ENCODE measurements around the gene ZNF862. TPM values are rescaled to one million over a fixed set of nuclear protein-coding genes. Genes with fewer than 3 reads are reported as not detected.

Gene ZNF862
- 12.8 TPM for total RNA-seq
- long read RNA-seq, partial matches to known transcripts: 3 of 12 reads
- long read RNA-seq, other reads (novel, unspliced or antisense): 8 of 12 reads

- DNase-seq (ENCODE audit: low spot score): peak; percentile 99
- intact Hi-C loops (cut with DNase I): loop anchor here (1.0 to 5.0 kb wide), 3 partner anchors 34 to 121 kb away; partner anchors contain the start of gene ATP6V0E2
These were observed at the start of gene ZNF862 for GRCh38 chr7:149838224-149838991. Gene ZNF862 (plus strand): TSS chr7:149838375. CDS start chr7:149838612, 237 bp downstream.

GRCh38 chr7:149789101-149789500, 49.1 kb upstream of the ZNF862 start:
- no peak for DNase-seq (ENCODE audit: low spot score)
- intact Hi-C loops (cut with DNase I): no loop called here

GRCh38 chr7:149790146-149790548, 48.0 kb upstream of the ZNF862 start:
- peak; percentile 88 for DNase-seq (ENCODE audit: low spot score)
- intact Hi-C loops (cut with DNase I): no loop called here

- intact Hi-C loops (cut with DNase I): no loop called here
- DNase-seq (ENCODE audit: low spot score): no peak
These were observed 47.3 kb upstream of the ZNF862 start for GRCh38 chr7:149790754-149791360.

GRCh38 chr7:149791411-149792219, 46.6 kb upstream of the ZNF862 start:
- intact Hi-C loops (cut with DNase I): no loop called here
- no peak for DNase-seq (ENCODE audit: low spot score)

- no peak for DNase-seq (ENCODE audit: low spot score)
- intact Hi-C loops (cut with DNase I): no loop called here
These were observed 46.0 kb upstream of the ZNF862 start for GRCh38 chr7:149792220-149792595.

GRCh38 chr7:149793261-149793660, 44.9 kb upstream of the ZNF862 start:
- intact Hi-C loops (cut with DNase I): no loop called here
- no peak for DNase-seq (ENCODE audit: low spot score)

- no peak for DNase-seq (ENCODE audit: low spot score)
- intact Hi-C loops (cut with DNase I): no loop called here
These were observed 43.5 kb upstream of the ZNF862 start for GRCh38 chr7:149794661-149795060.

GRCh38 chr7:149795126-149795525, 43.0 kb upstream of the ZNF862 start:
- intact Hi-C loops (cut with DNase I): no loop called here
- no peak for DNase-seq (ENCODE audit: low spot score)

- intact Hi-C loops (cut with DNase I): no loop called here
These were observed 41.8 kb upstream of the ZNF862 start for GRCh38 chr7:149796287-149796860.

GRCh38 chr7:149797771-149798170, 40.4 kb upstream of the ZNF862 start:
- intact Hi-C loops (cut with DNase I): no loop called here
- DNase-seq (ENCODE audit: low spot score): no peak

More at GRCh38 chr7:149796287-149796860, 41.8 kb upstream of the ZNF862 start:
- no peak for DNase-seq (ENCODE audit: low spot score)

GRCh38 chr7:149799397-149800168, 38.6 kb upstream of the ZNF862 start:
- no peak for DNase-seq (ENCODE audit: low spot score)

GRCh38 chr7:149800169-149800555, 38.0 kb upstream of the ZNF862 start:
- no peak for DNase-seq (ENCODE audit: low spot score)
- intact Hi-C loops (cut with DNase I): no loop called here

More at GRCh38 chr7:149799397-149800168, 38.6 kb upstream of the ZNF862 start:
- intact Hi-C loops (cut with DNase I): no loop called here

- intact Hi-C loops (cut with DNase I): no loop called here
- DNase-seq (ENCODE audit: low spot score): no peak
These were observed 37.1 kb upstream of the ZNF862 start for GRCh38 chr7:149801002-149801566.

- intact Hi-C loops (cut with DNase I): no loop called here
- no peak for DNase-seq (ENCODE audit: low spot score)
These were observed 36.4 kb upstream of the ZNF862 start for GRCh38 chr7:149801816-149802215.

GRCh38 chr7:149802966-149803365, 35.2 kb upstream of the ZNF862 start:
- intact Hi-C loops (cut with DNase I): no loop called here

GRCh38 chr7:149803551-149804074, 34.6 kb upstream of the ZNF862 start:
- intact Hi-C loops (cut with DNase I): no loop called here
- no peak for DNase-seq (ENCODE audit: low spot score)

More at GRCh38 chr7:149802966-149803365, 35.2 kb upstream of the ZNF862 start:
- DNase-seq (ENCODE audit: low spot score): no peak

- DNase-seq (ENCODE audit: low spot score): no peak
- intact Hi-C loops (cut with DNase I): no loop called here
These were observed 34.1 kb upstream of the ZNF862 start for GRCh38 chr7:149804106-149804505.

Data from cardiac septum (tissue), 1 donor.